ENCODE results near the gene GRAMD1B.

DNA sequence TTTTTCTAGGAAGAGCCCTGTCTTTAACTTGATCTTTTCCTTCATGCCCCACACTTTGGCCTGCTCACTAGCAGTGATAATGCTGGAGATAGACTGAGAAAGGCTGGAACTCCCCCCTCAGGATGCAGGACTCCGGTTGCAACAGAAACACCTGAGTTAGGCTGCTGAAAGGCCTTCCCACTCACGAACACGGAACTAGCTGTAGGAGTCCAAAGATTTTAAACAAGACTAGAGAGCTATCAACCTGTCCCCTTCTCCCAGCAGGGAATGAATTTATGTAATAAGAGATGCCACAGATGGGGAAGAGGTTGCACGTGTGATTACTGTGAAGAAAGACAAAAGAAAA, 211.4 kb downstream of the GRAMD1B start:
- TF ChIP-seq EZH2 (IDR thresholded peaks at IDR 0.05; ENCODE audit: borderline replicate concordance, insufficient read depth, low read depth, low read length, poor library complexity, severe bottlenecking) = no peak
- TF ChIP-seq, protein P1, sequence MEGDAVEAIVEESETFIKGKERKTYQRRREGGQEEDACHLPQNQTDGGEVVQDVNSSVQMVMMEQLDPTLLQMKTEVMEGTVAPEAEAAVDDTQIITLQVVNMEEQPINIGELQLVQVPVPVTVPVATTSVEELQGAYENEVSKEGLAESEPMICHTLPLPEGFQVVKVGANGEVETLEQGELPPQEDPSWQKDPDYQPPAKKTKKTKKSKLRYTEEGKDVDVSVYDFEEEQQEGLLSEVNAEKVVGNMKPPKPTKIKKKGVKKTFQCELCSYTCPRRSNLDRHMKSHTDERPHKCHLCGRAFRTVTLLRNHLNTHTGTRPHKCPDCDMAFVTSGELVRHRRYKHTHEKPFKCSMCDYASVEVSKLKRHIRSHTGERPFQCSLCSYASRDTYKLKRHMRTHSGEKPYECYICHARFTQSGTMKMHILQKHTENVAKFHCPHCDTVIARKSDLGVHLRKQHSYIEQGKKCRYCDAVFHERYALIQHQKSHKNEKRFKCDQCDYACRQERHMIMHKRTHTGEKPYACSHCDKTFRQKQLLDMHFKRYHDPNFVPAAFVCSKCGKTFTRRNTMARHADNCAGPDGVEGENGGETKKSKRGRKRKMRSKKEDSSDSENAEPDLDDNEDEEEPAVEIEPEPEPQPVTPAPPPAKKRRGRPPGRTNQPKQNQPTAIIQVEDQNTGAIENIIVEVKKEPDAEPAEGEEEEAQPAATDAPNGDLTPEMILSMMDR (IDR thresholded peaks at IDR 0.05) = no peak
